Measurements from ENCODE around the gene ATP1B3. TPM values are rescaled to one million over a fixed set of nuclear protein-coding genes. Genes with fewer than 3 reads are reported as not detected.

Gene ATP1B3
- total RNA-seq, 1 donor from 2014 or later, result 147 TPM

DNA sequence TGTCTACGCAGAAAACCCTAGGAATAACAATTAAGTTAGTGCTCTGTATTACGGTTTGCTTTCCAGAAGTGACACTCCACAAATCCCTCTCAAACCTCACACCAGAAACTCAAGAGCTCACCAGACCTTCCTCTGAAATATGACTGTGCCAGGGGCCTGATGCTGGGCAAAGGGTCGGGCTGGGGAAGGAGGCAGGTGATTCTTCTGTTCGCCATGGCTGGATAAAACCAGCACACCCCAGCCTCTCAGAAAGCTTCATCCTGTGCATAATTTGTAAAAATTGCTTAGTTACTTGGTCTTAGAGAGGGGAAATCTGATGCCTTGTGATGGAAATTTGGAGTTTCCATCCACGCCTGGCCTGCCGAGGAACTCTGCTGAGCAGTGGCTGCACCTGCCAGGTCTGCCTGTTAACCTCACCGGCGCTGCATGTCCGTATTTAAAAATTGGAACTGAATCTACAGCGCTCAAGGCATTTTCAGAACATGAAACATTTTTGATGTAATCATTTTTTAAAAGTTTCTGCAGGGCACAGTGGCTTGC lies 22.7 kb upstream of the ATP1B3 start:
- Mint-ChIP-seq H3K36me3 (ENCODE audit: low read depth) (no peaks in the 10 kb centered on the region), H3K9me3 (no peaks in the 10 kb centered on the region), H3K4me3 (no peak overlapping the region), H3K27ac (ENCODE audit: unreplicated experiment) (no peak overlapping the region), H3K27me3 (ENCODE audit: low read depth) (no peaks in the 10 kb centered on the region), H3K4me1 (peaks cover 5% of the 10 kb centered on the region)
- DNase-seq (ENCODE audit: low read depth, low spot score), result no peak
- TF ChIP-seq, protein P1, sequence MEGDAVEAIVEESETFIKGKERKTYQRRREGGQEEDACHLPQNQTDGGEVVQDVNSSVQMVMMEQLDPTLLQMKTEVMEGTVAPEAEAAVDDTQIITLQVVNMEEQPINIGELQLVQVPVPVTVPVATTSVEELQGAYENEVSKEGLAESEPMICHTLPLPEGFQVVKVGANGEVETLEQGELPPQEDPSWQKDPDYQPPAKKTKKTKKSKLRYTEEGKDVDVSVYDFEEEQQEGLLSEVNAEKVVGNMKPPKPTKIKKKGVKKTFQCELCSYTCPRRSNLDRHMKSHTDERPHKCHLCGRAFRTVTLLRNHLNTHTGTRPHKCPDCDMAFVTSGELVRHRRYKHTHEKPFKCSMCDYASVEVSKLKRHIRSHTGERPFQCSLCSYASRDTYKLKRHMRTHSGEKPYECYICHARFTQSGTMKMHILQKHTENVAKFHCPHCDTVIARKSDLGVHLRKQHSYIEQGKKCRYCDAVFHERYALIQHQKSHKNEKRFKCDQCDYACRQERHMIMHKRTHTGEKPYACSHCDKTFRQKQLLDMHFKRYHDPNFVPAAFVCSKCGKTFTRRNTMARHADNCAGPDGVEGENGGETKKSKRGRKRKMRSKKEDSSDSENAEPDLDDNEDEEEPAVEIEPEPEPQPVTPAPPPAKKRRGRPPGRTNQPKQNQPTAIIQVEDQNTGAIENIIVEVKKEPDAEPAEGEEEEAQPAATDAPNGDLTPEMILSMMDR (conservative IDR thresholded peaks at IDR 0.05), result no peak

DNA sequence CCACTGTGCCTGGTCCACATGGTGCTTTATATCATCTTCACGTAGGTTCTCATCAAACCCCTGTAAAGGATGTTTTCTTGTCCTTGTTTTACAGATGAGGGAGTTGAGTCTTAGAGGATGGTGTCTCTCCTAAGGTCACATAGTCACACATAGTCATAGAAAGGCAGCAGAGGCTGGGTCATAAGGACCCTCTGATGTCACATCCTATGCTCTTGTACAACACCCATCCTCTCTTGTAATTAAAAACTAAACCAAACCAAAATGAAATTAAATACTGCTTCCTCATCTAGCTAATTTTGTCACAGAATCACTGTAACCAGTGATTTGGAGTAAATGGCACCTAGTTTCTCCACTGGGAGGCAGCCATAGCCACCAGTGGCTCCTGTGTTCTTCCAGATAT lies 21.8 kb upstream of the ATP1B3 start:
- no peaks in the 10 kb centered on the region for H3K9me3 Mint-ChIP-seq
- no peak for DNase-seq (ENCODE audit: low read depth, low spot score)
- H3K27ac Mint-ChIP-seq (ENCODE audit: unreplicated experiment), result no peak overlapping the region
- TF ChIP-seq, protein P1 (conservative IDR thresholded peaks at IDR 0.05), result no peak
- H3K36me3 Mint-ChIP-seq (ENCODE audit: low read depth), result no peaks in the 10 kb centered on the region
- no peak overlapping the region for H3K4me3 Mint-ChIP-seq
- no peaks in the 10 kb centered on the region for H3K27me3 Mint-ChIP-seq (ENCODE audit: low read depth)
- peaks cover 13% of the 10 kb centered on the region for H3K4me1 Mint-ChIP-seq

DNA sequence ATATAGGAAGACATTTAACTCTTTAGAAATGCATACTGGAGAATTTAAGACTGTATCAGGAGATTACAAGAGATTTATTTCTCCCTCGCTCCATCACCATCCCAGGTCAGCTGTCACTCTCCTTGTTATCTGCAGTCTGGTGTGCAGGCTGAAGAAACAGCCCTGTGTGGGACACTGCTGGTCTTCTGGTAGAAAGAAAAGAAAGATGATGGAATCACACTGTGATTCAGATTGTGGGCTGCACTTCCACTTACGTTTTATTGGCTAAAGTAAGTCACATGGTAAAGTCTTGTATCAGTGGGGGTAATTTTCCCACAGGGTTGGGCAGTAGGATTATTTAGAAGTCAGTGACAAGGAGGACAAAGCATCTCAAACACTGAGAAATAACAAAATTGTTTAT lies 18.1 kb upstream of the ATP1B3 start:
- Mint-ChIP-seq H3K36me3 (ENCODE audit: low read depth) (no peaks in the 10 kb centered on the region), H3K4me3 (no peak overlapping the region), H3K4me1 (peaks cover 32% of the 10 kb centered on the region), H3K27ac (ENCODE audit: unreplicated experiment) (no peak overlapping the region), H3K27me3 (ENCODE audit: low read depth) (no peaks in the 10 kb centered on the region), H3K9me3 (no peaks in the 10 kb centered on the region)
- TF ChIP-seq, protein P1 (conservative IDR thresholded peaks at IDR 0.05), result no peak
- no peak for DNase-seq (ENCODE audit: low read depth, low spot score)

DNA sequence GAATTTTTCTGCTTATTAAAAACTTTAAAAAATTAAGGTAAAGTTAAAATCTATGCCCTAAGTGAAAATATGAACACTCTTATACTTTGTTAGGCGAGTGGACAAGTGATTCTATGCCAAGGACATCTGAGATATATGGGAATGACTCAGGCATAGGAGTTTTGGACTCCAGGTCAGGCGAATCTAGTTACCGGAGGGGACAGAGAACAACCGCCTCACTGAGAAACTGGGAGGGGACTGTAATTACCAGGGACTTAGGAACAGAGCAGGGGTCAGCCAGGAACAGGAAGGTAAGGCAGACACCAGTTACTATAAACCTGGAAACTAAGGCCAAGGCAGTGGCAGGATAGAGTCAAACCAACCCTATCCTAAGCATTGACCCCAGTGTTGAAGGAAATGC lies 16.8 kb upstream of the ATP1B3 start:
- peaks cover 32% of the 10 kb centered on the region for H3K4me1 Mint-ChIP-seq
- peak overlapping the region; percentile 51 for H3K27ac Mint-ChIP-seq (ENCODE audit: unreplicated experiment)
- no peaks in the 10 kb centered on the region for H3K9me3 Mint-ChIP-seq
- no peak for DNase-seq (ENCODE audit: low read depth, low spot score)
- H3K36me3 Mint-ChIP-seq (ENCODE audit: low read depth), result no peaks in the 10 kb centered on the region
- TF ChIP-seq, protein P1 (conservative IDR thresholded peaks at IDR 0.05), result no peak
- peak overlapping the region; percentile 18 for H3K4me3 Mint-ChIP-seq
- H3K27me3 Mint-ChIP-seq (ENCODE audit: low read depth), result no peaks in the 10 kb centered on the region

DNA sequence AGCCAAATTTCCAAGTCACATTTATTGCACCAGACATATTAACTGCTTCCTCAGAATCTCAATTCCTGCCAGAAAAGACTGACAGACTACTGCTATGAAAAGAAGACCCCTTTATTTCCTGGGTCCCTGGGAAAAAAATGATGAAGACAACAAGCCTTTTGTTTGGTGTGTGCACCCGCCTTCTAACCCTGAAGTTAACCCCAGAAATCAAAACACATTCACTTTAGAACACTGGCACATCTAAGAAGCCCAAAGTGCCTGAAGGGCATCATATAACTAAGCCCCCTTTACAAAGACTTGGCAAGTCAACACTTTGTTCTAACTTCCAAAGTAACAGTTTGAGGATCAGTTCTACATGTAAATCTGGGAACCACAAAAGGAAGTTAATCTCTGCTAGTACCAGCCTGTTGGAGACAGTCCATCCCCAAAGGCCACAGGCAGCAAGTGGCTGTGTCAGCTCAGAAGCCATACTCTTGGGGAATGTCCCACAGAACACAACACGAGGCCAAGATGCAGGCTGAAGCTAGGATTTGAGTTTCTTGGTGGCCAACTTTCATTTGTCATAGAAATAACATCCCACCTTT lies 16.3 kb upstream of the ATP1B3 start:
- Mint-ChIP-seq H3K4me1 (peaks cover 32% of the 10 kb centered on the region), H3K36me3 (ENCODE audit: low read depth) (no peaks in the 10 kb centered on the region)

More for the DNA sequence above, 16.3 kb upstream of the ATP1B3 start:
- TF ChIP-seq, protein P1 (conservative IDR thresholded peaks at IDR 0.05), result no peak
- no peak for DNase-seq (ENCODE audit: low read depth, low spot score)
- no peaks in the 10 kb centered on the region for H3K27me3 Mint-ChIP-seq (ENCODE audit: low read depth)
- peak overlapping the region; percentile 93 for H3K27ac Mint-ChIP-seq (ENCODE audit: unreplicated experiment)
- no peaks in the 10 kb centered on the region for H3K9me3 Mint-ChIP-seq
- H3K4me3 Mint-ChIP-seq, result peak overlapping the region; percentile 18

All from neural crest cell (in vitro differentiated cells).